ENCODE measurements around the gene GABRG2.

Gene GABRG2

DNA sequence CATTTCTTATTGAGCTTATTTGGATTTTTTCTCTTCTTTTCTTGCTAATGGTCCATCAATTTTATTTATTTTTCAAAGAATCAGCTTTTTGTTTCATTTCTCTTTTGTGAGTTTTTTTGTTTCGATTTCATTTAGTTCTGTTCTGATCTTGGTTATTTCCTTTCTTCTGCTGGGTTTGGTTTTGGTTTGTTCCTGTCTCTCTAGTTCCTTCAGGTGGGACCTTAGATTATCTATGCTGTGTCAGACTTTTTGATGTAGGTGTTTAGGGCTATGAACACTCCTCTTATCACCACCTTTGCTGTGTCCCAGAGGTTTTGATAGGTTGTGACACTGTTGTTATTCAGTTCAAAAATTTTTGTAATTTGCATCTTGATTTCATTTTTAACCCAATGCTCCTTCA lies 119.8 kb downstream of the GABRG2 start:
- DNase-seq (ENCODE audit: low read depth, low spot score), result no peak
- H3K27ac ChIP-seq, result no peak overlapping the region

DNA sequence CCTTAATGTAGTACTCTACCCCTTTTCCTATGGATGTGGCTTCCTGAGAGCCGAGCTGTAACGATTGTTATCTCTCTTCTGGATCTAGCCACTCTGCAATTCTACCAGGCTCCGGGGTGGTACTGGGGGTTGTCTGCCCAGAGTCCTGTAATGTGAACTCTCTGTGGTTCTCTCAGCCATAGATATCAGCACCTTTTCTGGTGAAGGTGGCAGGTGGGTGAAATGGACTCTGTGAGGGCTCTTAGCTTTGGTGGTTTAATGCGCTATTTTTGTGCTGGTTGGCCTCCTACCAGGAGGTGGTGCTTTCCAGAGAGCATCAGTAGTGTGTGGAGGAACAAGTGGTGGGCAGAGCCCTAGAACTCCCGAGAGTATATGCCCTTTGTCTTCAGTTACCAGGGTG lies 122.1 kb downstream of the GABRG2 start:
- no peak for DNase-seq (ENCODE audit: low read depth, low spot score)
- no peak overlapping the region for H3K27ac ChIP-seq

DNA sequence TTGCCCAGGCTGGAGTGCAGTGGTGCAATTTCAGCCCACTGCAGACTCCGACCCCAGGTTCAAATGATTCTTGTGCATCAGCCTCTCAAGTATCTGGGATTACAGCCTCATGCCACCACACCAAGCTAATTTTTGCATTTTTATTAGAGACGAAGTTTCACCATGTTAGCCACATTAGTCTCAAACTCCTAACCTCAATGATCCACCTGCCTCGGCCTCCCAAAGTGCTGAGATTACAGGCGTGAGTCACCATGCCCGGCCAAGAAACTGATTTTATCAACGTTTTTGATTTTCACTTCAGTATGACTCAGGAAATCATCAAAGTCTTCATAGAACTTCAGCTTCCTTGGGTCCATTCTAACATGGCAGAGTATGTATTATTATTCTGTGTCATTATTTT lies 125.4 kb downstream of the GABRG2 start:
- H3K27ac ChIP-seq, result no peak overlapping the region
- no peak for DNase-seq (ENCODE audit: low read depth, low spot score)

DNA sequence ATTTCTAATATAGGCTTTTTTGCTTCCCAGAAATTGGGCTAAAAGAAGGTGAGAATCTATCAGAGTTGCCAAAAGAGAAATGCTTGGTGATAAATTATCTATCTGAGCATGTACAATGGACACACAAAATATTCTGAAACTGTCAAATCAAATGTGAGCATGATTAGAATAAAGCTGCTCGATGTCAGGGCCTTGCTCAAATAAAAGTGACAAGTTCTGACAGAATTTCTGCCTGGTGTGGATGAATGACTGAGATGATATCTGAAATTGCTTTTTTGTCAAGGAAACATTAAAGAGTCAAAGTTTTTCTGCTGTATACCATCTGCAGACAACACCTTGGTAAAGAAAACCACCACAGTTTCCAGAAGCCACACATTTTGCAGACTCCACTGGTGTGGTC lies 128.8 kb downstream of the GABRG2 start:
- DNase-seq (ENCODE audit: low read depth, low spot score), result no peak
- H3K27ac ChIP-seq, result no peak overlapping the region

DNA sequence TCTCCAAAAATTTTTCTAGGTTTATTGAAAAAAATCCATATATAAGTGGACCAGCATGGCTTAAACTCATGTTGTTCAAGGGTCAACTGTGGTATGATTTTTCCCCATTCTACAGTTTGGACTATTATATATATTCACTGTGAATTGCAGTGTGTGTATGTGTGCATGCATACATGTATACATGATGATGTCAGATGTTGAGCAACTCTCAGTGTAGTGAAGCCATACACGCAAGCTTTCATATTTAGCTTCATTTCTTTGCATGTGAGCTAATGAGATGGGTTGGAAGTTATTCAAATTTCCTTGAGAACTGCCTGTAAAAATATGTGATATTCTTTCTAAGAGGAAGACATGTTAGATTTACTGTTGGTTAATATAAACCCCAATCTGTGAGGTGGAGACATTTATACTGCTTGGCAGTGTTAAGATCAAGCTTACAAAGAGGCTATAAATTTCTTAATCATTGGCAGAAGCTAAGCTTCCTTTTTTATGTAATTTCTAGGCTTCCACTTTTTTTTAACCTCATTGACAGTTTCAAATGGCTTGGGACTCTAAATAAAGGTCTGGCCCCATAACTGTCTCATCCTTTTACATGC lies 134.8 kb downstream of the GABRG2 start:
- no peak for DNase-seq (ENCODE audit: low read depth, low spot score)
- H3K27ac ChIP-seq, result no peak overlapping the region
